NCI-H526 (cell line): ENCODE results near the gene TRIM77.
"Not testable (repeated sequence)": the region's sequence is repeated elsewhere in the genome, so short reads cannot be mapped to it uniquely, and the experiment has no call there.

Source experiments
- DNase-seq, 2 experiments: peaks; one replicate each; lab custom pipeline; 2025; lab: John Stamatoyannopoulos, UW

Gene TRIM77, protein sequence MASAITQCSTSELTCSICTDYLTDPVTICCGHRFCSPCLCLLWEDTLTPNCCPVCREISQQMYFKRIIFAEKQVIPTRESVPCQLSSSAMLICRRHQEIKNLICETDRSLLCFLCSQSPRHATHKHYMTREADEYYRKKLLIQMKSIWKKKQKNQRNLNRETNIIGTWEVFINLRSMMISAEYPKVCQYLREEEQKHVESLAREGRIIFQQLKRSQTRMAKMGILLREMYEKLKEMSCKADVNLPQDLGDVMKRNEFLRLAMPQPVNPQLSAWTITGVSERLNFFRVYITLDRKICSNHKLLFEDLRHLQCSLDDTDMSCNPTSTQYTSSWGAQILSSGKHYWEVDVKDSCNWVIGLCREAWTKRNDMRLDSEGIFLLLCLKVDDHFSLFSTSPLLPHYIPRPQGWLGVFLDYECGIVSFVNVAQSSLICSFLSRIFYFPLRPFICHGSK

DNA sequence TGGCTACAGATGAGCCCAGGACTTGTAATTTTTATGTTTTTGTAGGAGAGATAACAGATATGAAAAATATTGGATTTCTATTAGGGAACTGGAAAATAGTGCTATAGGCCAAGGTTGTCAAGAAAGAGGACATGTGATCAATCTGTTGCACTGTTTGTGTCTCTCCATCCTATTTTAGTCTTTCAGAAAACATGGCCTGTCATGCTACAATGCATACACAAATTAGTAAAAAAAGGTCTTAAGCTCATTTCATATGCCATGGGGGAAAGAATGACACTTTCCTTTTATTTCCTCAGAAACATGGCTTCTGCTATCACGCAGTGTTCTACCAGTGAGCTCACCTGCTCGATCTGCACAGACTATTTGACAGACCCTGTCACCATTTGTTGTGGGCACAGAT, at the start of gene TRIM77:
TRIM77 (plus strand) TSS at position 301 of the 400 bp plus-strand sequence; CDS start at position 301, 0 bp downstream.
- DNase-seq = not testable (repeated sequence)

DNA sequence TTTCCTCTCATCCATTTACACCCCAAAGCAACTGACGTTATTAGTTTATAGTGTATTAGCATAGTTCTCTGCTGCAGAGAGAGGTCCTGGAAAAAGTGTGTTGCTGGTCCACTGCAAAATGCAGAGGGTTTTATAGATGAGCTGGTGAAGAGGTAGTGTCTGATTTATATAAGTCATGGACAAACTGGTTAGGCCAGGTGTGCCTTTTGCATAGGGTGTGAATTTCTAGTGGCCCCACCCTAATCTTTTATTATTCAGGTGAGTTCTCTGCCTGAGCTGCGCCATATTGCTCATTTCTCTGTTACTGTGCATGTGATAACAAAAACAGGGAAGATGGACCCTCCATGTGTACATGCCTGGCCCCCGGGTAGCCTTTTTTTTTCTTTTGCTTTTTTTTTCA, 43.1 kb upstream of the TRIM77 start:
- peak; percentile 89 to 94 for DNase-seq

DNA sequence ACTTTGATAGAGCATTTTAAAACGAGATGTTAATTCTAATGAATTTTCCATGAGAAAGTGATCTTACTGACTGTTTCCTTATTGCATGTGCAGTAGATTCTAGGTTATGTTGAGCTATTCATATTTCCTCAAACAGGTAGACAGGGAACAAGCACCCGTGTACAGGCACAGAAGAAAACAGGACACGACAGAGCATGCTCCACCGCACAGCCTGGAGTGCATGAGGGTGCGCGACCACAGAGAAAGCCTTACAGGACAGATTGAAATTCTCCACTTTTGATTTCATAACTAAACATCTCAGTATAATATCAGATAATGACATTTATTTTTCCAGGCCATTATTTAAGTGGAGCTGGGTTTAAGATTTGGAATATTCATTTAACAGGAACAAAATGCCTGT, 41.9 kb upstream of the TRIM77 start:
- peak; percentile 50 to 61 for DNase-seq

DNA sequence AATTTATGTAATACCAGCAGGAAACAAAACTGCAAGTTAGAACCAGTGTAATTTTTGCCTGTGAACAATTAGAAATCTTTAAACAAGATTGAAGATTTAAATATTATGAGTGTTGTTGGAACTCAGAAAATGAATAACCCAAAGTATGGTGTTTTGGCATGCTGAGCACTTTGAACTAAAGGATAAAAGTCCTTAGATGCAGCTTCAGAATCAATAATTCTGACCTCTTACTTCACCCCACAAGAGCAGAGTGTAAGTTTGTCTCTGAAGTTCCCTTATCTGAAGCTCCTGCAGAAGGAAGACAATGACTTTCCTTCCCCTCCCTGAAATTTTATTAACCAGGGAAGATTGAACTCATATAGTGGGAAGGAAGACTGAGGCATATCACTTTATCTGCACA, 40.5 kb upstream of the TRIM77 start:
- not testable (repeated sequence) for DNase-seq

DNA sequence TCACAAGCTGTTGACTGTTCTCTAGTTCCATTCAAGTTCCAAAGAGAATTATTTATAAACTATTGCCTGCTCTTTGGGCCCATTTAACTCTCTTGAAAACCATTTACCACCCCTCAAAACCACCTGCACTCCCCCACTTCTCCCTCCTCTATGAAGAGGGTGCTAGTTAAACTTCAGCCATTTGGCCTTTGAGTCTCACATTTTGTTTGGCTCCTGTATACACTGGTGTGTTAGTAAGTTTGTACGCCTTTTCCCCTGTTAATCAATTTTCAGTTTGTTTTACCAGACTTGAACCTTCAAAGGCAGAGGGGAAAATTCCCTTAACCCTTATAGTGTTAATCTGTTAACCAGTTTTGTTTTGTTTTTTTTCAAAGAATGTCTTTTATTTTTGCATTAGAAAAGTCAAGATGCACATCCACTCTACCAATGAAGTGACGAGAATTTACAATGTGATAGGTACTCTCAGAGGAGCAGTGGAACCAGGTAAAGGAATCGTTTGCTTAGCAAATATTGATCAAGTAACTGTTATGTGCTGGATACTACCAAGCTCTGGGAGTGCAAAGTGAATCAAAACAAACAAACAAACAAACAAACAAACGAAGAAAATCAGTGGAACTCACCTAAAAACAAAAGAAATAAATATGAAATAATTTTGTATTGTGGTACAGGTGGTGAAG, 40.0 kb upstream of the TRIM77 start:
- DNase-seq = not testable (repeated sequence)

DNA sequence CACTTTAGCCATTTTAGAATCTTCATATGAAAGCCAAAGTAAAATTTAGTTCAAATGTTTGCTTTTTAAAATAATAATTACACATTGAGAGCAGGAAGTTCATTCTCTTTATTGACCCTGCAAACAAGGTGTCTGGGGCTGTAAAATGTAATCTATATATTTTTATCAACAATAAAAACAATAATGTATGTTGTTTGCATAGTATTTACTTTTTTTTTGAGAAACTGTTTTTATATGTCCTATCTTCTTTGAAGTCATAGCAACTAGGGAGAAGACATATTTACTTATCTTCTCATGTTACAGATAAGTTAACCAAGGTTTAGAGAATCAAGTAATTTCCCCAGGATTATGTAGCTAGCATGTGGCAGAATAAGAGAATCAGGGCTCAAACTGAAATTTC, 37.6 kb upstream of the TRIM77 start:
- peak; percentile 18 to 21 for DNase-seq

DNA sequence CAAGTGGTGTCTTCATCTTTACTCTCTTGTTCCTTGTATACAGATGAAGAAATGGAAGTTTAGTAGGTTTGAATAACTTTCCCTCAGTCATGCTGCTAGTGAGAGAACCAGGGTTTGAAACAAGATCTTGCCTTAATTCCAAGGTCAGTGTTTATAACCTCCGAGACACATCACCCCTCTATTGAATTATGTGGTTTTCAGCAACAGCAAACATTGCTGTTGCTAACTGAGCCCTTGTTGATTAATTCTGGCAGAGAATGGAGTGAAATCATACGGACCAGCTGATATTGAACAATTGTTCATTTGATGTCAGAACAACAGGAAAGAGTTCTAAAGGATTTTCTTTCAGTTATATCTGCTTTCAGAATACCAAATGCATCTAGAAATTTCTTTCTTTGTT, 36.7 kb upstream of the TRIM77 start:
- not testable (repeated sequence) for DNase-seq

DNA sequence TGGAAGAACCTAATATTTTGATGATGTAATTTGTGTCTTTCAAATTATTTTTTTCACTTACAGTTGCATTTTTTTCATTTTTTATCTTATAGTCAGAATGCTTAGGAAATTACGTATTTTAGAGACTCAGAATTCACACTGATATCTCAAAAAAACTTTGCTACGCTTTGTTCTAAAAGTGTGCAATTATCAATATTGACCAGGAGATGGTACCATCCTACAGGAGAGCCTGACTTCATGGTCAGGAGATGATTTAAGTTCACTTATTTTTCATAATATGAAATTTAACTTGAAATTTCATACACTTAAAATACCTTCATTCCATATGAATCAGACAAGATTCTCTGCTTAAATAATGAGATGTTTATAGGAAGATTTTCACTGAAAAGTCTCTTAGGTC, 34.7 kb upstream of the TRIM77 start:
- DNase-seq = peak in 1 of 2 experiments; percentile 28

DNA sequence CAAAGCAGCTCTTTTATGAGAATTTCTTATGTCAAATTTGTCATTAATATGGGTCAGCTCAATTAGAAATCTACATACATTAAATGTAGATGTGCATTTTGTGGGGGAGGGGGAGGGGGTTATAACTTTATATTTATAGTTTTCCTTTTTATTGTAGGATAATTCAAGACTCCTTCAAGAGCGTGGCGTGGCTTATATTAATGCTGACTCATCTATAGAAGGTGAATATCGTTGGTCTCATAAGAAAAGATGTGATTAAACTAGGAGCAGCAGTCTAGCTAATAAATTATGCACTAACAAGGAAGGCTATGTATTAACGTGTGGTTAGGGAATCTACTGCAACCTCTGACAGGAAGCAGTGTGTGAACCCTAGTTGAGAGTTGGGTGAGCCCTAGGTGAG, 34.2 kb upstream of the TRIM77 start:
- DNase-seq = not testable (repeated sequence)

DNA sequence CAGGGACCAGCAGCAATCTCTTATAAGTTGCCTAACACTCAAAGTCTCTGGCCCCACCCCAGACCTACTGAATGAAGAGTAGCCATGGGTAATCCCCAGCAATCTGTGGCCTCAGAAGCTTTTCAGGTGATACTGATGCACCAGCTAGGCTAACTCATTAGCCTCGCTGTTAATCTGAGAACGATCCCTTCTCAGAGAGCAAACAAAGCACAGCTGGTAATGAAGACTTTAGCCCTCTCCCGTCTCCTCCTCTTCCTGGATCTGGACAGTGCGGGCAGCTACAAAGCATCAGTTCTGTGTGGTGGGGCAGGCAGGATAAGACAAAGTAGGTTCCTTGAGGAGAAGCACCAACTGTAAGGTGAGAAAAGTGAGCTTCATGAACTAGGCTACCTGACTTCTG, 3.0 kb upstream of the TRIM77 start:
- DNase-seq = not testable (repeated sequence)

DNA sequence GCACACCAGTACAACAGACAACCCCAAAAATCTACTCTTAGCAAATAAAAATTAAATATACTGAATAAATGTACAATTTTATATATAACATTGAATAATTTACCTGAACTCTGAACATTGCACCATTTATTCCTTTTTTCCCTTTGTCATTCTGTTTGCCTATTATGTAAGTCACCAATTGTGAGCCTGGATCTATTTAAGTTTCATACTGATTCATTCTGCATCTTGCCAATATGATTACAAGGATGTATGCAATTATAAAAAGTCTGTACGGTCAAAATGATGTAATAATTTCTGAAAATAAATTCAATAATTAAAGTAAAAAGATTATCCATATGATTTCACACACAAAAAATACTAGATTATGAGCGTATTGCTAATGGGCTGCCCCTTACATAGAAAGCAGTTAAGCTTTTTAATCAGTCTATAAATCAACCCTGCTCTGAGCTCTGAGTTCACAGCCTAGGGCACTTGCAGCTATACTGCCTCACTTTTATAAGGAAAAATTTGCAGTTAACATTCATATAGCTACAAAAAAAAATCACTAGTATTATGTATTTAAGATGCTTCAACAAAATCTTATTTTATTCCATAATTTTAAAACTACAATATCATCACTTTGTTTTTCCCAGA, 14.9 kb downstream of the TRIM77 start:
- not testable (repeated sequence) for DNase-seq

DNA sequence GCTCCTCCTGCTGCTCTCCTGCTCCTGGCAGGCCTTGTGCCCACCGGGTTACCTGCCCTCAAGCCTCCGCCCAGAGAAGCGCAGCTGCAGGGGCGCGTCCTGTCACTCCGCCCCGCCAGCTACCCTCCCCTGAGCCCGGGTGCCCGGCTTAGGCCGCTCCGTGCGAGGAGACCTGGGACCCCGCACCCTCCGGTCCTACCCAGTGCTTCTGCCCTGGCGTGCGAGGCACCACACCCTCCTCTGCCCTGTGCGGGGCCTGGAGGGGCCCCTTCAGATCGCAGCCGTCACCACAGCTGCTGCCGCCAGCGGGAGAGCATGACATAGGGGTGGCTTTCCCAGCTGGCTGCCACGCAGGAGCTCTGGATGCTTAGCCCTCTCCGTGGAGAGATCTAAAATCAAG, 20.1 kb downstream of the TRIM77 start:
- not testable (repeated sequence) for DNase-seq

DNA sequence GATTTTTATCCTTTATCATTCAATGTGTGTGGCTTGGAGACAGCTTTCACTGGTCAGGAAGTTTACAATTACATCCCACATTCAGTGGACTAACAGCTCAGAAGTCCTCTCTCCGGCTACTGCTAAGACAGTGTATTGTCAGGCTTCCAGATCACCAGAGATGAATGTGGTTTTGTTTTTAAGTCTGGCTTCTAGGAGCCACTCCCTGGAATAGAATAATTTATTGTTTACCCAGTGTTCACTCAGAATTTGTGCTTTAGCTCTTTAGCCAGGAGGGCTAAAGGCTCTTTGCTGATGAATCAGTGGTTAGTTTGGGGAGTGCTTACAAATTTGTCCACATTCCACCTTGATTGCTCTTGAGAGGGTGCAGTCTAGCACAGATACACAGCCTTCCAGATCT, 26.5 kb downstream of the TRIM77 start:
- peak in 1 of 2 experiments; percentile 25 for DNase-seq

DNA sequence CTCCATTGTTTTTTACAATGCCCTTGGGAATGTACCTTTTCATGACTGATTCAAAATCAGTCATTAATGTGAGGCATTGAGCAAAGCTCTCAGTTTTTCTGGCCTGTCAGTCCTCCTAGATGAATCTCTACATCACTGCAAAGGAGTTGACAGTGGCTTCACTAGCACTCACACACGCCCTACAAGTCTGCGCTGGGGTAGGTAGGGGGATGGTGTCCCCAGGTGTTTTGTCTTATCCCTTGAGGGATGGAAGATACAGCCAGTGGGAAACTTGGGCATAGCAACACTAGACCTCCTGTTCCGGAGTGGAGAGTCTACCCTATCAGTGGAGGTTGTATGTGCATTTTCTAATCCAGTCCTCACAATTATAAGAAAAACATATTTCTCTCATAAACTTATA, 27.0 kb downstream of the TRIM77 start:
- no peak for DNase-seq

DNA sequence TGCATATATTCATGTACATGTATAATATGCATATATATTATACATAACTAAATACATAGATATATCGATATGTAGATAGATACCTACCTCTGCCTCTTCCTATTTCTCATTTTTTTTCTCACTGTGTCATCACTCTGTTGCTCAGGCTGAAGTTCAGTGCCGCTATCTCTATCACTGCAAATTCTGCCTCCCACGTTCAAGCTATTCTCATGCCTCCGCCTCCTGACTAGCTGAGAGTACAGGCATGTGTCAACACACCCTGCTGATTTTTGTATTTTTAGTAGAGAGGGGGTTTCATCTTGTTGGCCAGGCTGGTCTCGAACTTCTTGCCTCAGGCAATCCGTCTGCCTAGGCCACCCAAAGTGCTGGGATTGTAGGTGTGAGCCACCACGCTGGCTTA, 31.3 kb downstream of the TRIM77 start:
- DNase-seq = not testable (repeated sequence)

DNA sequence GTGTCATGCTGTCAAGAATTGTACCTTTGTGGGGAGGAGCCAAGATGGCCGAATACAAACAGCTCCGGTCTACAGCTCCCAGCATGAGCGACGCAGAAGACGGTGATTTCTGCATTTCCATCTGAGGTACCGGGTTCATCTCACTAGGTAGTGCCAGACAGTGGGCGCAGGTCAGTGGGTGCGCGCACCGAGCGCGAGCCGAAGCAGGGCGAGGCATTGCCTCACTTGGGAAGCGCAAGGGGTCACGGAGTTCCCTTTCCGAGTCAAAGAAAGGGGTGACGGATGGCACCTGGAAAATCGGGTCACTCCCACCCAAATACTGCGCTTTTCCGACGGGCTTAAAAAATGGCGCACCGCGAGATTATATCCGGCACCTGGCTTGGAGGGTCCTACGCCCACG, 34.1 kb downstream of the TRIM77 start:
- DNase-seq = not testable (repeated sequence)

DNA sequence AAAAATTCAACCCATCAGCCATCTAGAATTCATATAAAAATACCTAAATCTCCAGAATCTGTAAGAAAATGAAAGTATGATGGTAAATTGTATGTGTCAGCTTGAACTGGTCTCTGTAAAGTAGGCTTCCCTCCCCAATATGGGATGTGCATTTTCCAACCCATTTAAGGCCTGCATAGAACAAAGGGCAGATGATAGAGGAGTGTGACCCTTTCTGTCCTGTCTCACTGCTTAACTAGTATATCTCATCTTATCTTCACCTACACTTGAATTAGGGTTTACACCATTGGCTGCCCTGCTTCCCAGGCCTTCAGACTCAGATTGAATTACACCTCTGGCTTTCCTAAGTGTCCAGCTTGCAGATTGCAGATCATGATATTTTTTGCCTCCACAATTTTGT, 40.7 kb downstream of the TRIM77 start:
- not testable (repeated sequence) for DNase-seq
